ENCODE results near the gene C1QTNF9.

DNA sequence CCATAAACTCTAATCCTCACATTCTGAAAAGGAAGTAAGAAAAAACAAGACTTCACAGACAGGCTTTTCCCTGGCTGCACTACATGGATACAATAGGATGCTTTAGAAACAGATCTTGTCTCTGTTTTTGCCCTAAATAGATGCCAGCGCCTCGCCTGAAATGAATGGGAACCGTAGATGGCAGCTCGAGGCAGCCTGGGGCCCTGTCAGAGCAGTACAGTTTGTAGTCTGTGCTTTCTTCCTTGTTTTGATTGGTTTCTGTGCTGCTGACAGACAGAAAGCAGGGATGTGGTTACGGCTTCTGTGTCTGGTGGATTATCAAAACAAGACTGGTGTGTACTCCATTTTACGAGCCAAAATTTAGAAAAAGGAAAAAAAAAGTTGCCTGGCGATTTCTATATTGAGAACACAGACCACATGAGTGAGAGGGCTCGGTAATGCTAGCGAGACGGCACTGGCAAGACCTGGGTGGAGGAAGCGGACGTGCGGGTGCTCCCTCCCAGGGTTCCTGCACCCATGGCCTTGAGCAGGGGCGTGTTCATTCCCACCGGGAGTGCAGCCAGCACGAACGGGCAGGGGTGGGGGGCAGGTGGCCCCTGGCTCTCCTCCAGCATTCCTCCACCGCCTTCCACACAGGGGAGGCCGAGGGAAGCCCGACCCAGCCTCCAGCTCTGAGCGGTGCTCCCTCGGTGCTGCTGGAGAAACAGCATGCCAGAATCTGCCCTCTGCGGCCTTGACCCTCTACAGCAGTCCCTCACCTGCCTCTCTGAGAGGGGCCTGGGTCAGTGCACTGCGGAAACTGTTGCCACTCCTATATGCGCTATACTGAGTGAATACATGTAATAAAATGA is 37.6 kb upstream of the C1QTNF9 start:
- TF ChIP-seq, protein P1, sequence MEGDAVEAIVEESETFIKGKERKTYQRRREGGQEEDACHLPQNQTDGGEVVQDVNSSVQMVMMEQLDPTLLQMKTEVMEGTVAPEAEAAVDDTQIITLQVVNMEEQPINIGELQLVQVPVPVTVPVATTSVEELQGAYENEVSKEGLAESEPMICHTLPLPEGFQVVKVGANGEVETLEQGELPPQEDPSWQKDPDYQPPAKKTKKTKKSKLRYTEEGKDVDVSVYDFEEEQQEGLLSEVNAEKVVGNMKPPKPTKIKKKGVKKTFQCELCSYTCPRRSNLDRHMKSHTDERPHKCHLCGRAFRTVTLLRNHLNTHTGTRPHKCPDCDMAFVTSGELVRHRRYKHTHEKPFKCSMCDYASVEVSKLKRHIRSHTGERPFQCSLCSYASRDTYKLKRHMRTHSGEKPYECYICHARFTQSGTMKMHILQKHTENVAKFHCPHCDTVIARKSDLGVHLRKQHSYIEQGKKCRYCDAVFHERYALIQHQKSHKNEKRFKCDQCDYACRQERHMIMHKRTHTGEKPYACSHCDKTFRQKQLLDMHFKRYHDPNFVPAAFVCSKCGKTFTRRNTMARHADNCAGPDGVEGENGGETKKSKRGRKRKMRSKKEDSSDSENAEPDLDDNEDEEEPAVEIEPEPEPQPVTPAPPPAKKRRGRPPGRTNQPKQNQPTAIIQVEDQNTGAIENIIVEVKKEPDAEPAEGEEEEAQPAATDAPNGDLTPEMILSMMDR (IDR thresholded peaks at IDR 0.05): no peak
- TF ChIP-seq, protein P2, sequence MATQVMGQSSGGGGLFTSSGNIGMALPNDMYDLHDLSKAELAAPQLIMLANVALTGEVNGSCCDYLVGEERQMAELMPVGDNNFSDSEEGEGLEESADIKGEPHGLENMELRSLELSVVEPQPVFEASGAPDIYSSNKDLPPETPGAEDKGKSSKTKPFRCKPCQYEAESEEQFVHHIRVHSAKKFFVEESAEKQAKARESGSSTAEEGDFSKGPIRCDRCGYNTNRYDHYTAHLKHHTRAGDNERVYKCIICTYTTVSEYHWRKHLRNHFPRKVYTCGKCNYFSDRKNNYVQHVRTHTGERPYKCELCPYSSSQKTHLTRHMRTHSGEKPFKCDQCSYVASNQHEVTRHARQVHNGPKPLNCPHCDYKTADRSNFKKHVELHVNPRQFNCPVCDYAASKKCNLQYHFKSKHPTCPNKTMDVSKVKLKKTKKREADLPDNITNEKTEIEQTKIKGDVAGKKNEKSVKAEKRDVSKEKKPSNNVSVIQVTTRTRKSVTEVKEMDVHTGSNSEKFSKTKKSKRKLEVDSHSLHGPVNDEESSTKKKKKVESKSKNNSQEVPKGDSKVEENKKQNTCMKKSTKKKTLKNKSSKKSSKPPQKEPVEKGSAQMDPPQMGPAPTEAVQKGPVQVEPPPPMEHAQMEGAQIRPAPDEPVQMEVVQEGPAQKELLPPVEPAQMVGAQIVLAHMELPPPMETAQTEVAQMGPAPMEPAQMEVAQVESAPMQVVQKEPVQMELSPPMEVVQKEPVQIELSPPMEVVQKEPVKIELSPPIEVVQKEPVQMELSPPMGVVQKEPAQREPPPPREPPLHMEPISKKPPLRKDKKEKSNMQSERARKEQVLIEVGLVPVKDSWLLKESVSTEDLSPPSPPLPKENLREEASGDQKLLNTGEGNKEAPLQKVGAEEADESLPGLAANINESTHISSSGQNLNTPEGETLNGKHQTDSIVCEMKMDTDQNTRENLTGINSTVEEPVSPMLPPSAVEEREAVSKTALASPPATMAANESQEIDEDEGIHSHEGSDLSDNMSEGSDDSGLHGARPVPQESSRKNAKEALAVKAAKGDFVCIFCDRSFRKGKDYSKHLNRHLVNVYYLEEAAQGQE (IDR thresholded peaks at IDR 0.05; ENCODE audit: insufficient read depth in 1 of 2, low read depth in 2 of 2, low read length in 1 of 2): no peak

Data from Panc1 (cell line).